Dermis lymphatic vessel endothelial cell (primary cell): ENCODE measurements around the gene SLC35B4. TPM values are rescaled to one million over a fixed set of nuclear protein-coding genes. Genes with fewer than 3 reads are reported as not detected.

Source experiments
- total RNA-seq: library from RNA; depleted of rRNA; stranded (reverse); fragments of >200 nt; gene quantifications from 2 replicates; pipeline ENCODE4 v1.2.1, GENCODE V29; 2014

Gene SLC35B4, protein sequence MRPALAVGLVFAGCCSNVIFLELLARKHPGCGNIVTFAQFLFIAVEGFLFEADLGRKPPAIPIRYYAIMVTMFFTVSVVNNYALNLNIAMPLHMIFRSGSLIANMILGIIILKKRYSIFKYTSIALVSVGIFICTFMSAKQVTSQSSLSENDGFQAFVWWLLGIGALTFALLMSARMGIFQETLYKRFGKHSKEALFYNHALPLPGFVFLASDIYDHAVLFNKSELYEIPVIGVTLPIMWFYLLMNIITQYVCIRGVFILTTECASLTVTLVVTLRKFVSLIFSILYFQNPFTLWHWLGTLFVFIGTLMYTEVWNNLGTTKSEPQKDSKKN
- total RNA-seq, result 14.7 and 16.4 TPM in 2 replicates

DNA sequence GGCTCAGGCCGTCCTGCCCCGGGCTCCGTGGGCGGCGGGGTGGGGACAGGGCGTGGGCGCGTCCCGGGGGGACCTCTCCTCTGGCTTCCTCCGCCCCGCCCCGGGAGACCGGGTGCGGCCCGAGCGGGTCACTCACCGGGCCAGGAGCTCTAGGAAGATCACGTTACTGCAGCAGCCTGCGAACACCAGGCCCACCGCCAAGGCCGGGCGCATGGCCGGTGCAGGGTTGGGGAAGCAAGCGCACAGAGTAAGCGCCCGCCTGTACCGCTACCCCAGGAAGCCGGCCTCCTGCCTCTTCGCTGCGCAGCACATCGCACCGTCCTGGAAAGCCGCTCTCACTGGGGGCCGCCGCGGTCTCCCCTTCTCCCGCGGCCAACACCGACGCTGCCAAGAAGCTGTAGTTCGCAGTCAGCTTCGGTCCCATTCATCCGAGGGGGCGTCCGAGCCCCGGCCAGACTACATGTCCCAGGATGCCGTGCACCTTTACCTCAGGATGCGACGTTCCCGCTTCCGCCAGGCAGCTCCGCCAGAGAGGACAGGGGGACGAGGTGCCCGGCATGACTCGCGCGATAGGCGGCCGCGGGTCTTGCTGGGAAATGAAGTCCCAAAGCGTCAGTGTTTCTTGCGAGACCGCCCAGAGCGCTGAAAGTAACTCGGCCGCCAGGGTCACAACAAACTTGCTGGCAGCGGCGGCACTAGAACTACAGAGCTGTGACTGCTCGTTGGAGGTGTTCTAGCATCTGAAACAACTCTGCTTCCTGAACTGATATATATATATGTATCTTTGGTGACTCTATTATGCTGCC, at the start of gene SLC35B4:
TSS of gene SLC35B4 (minus strand) at position 392 of the 806 bp plus-strand sequence. CDS start at position 213, 179 bp downstream.

Other genes with a start within 250 kb of the SLC35B4 start
- gene LRGUK, start 189.6 kb downstream of the SLC35B4 start, total RNA-seq, result 0.17 and 0.22 TPM in 2 replicates
- 20.9 and 25.7 TPM in 2 replicates for gene AKR1B1, start 142.2 kb upstream of the SLC35B4 start, total RNA-seq
- gene AKR1B10, start 210.6 kb upstream of the SLC35B4 start, total RNA-seq, result not detected in 2 replicates
- gene AKR1B15, start 232.2 kb upstream of the SLC35B4 start, total RNA-seq, result not detected in 2 replicates